A549 (cell line): Measurements from ENCODE around the gene RHEB. TPM values are rescaled to one million over a fixed set of nuclear protein-coding genes. Genes with fewer than 3 reads are reported as not detected.

ENCODE experiments used
- ATAC-seq, 2 experiments: fragments of 200-7000 bp in 1 of 2; fragments of >200 bp in 1 of 2; cut with Nextera tagmentation in 1 of 2; cut with Tn5 transposase in 1 of 2; 3 replicates each; pipeline versions ENCODE4 v1.8.0 to v1.9.1; 2018 to 2020; ENCODE audit warnings: mild to moderate bottlenecking in 1 of 2, moderate library complexity in 1 of 2
- CTCF ChIA-PET: fragments of 300-600 bp; sonication (Branson Sonifier 250); formaldehyde crosslinking; extraction: SDS; loops from one replicate; lab custom pipeline; 2021; ENCODE audit warnings: antibody characterized with exemption, inconsistent platforms; lab: Yijun Ruan, JAX
- POLR2A ChIA-PET: fragments of 350-600 bp; formaldehyde crosslinking; extraction: SDS; loops from one replicate; lab custom pipeline; 2021; ENCODE audit warnings: antibody characterized with exemption, inconsistent platforms; lab: Yijun Ruan, JAX
- DNase-seq, 2 experiments: peaks; one replicate each; pipeline versions ENCODE4 v3.0.0 to v3.0.0-alpha.2; 2011 to 2016; ENCODE audit warnings: low read depth in 1 of 2, low spot score in 1 of 2
- FAIRE-seq: peaks from 2 replicates; lab custom pipeline; 2011; peaks lifted over from hg19 to GRCh38; lab: Jason Lieb, UNC
- H3K27ac ChIP-seq, 2 experiments: fragments of >200 bp; sonication (Bioruptor Twin); formaldehyde crosslinking; 3 replicates each; pipeline ENCODE4 v1.5.1; 2016 to 2017
- H3K4me1 ChIP-seq: fragments of >200 bp; sonication (Bioruptor Twin); formaldehyde crosslinking; 3 replicates; pipeline ENCODE4 v1.6.1; 2016
- H3K4me2 ChIP-seq: fragments of >200 bp; sonication (Bioruptor Twin); formaldehyde crosslinking; 3 replicates; pipeline ENCODE4 v1.6.1; 2016
- H3K4me3 ChIP-seq: fragments of >200 bp; sonication (Bioruptor Twin); formaldehyde crosslinking; 3 replicates; pipeline ENCODE4 v1.5.1; 2016
- H3K9me3 ChIP-seq: fragments of >200 bp; sonication (Bioruptor Twin); formaldehyde crosslinking; 3 replicates; pipeline ENCODE4 v1.6.1; 2016
- BHLHE40 ChIP-seq: IDR thresholded peaks from 2 replicates; pipeline ENCODE4 v1.6.1; 2012; ENCODE audit warnings: low read depth, low read length, inconsistent platforms
- CBX2 ChIP-seq: fragments of 200-600 bp; sonication (generic); IDR thresholded peaks from 2 replicates; pipeline ENCODE4 v1.6.1; 2016; ENCODE audit warnings: low read depth, mild to moderate bottlenecking, borderline replicate concordance
- CBX8 ChIP-seq: fragments of 200-600 bp; sonication (generic); IDR thresholded peaks from 2 replicates; pipeline ENCODE4 v1.6.1; 2016
- EHF ChIP-seq: fragments of 250-450 bp; sonication (Bioruptor Pico); IDR thresholded peaks from 2 replicates; pipeline ENCODE4 v1.5.0; 2020; ENCODE audit warnings: mild to moderate bottlenecking
- EP300 ChIP-seq, 2 experiments: fragments of >200 bp; sonication (Bioruptor Twin); formaldehyde crosslinking; IDR thresholded peaks; 2 replicates in 1 of 2; 3 replicates in 1 of 2; pipeline ENCODE4 v1.6.1; 2016 to 2017
- ESRRA ChIP-seq: fragments of 150-350 bp; IDR thresholded peaks from 2 replicates; pipeline ENCODE4 v1.6.1; 2014; ENCODE audit warnings: mild to moderate bottlenecking, low read length, borderline replicate concordance
- FOSB ChIP-seq: fragments of 250-450 bp; sonication (Bioruptor Pico); IDR thresholded peaks from 2 replicates; pipeline ENCODE4 v1.5.0; 2020; ENCODE audit warnings: mild to moderate bottlenecking, moderate library complexity
- FOXS1 ChIP-seq: fragments of 250-450 bp; sonication (Bioruptor Pico); IDR thresholded peaks from 2 replicates; pipeline ENCODE4 v1.5.0; 2020; ENCODE audit warnings: mild to moderate bottlenecking, moderate library complexity
- HOXB5 ChIP-seq: fragments of 250-450 bp; sonication (Bioruptor Pico); IDR thresholded peaks from 2 replicates; pipeline ENCODE4 v1.5.0; 2020; ENCODE audit warnings: mild to moderate bottlenecking, moderate library complexity
- JUNB ChIP-seq: fragments of >200 bp; sonication (Bioruptor Twin); formaldehyde crosslinking; IDR thresholded peaks from 2 replicates; pipeline ENCODE4 v1.6.1; 2016
- KDM5A ChIP-seq: fragments of 200-600 bp; sonication (generic); IDR thresholded peaks from 2 replicates; pipeline ENCODE4 v1.6.1; 2016; ENCODE audit warnings: antibody characterized with exemption, mild to moderate bottlenecking
- MAFK ChIP-seq: fragments of 450-650 bp; IDR thresholded peaks from 2 replicates; pipeline ENCODE4 v1.6.1; 2014; ENCODE audit not compliant: partially characterized antibody
- NR3C1 ChIP-seq: fragments of >200 bp; sonication (Bioruptor Twin); formaldehyde crosslinking; IDR thresholded peaks from 3 replicates; pipeline ENCODE4 v1.6.1; 2017
- PBX3 ChIP-seq: IDR thresholded peaks from 2 replicates; pipeline ENCODE4 v1.6.1; 2012
- PHF8 ChIP-seq: fragments of 200-600 bp; sonication (generic); IDR thresholded peaks from 2 replicates; pipeline ENCODE4 v1.6.1; 2016; ENCODE audit warnings: low read depth, mild to moderate bottlenecking, antibody characterized with exemption, moderate library complexity, borderline replicate concordance
- POLR2AphosphoS2 ChIP-seq: conservative IDR thresholded peaks from 2 replicates; pipeline ENCODE4 v1.6.1; 2012; ENCODE audit warnings: low read length, improper control_type of control experiment, inconsistent platforms
- RAD21 ChIP-seq, 2 experiments: fragments of >200 bp in 1 of 2; sonication (Bioruptor Twin) in 1 of 2; formaldehyde crosslinking in 1 of 2; IDR thresholded peaks in 1 of 2; conservative IDR thresholded peaks in 1 of 2; 2 replicates in 1 of 2; 3 replicates in 1 of 2; pipeline ENCODE4 v1.6.1; 2012 to 2018; ENCODE audit warnings: inconsistent platforms in 1 of 2
- RARB ChIP-seq: fragments of 250-450 bp; sonication (Bioruptor Pico); IDR thresholded peaks from 2 replicates; pipeline ENCODE4 v1.8.0; 2021; ENCODE audit warnings: mild to moderate bottlenecking, moderate library complexity
- REST ChIP-seq: fragments of 200-600 bp; sonication (generic); IDR thresholded peaks from 2 replicates; pipeline ENCODE4 v1.6.1; 2016; ENCODE audit warnings: antibody characterized with exemption, mild to moderate bottlenecking, moderate library complexity
- RFX5 ChIP-seq: fragments of 450-650 bp; IDR thresholded peaks from 2 replicates; pipeline ENCODE4 v1.7.1; 2014; ENCODE audit warnings: antibody characterized with exemption, mild to moderate bottlenecking, moderate library complexity
- RNF2 ChIP-seq: fragments of 200-600 bp; sonication (generic); IDR thresholded peaks from 2 replicates; pipeline ENCODE4 v1.6.1; 2016; ENCODE audit warnings: low read depth, mild to moderate bottlenecking, antibody characterized with exemption, moderate library complexity, borderline replicate concordance
- USF2 ChIP-seq: fragments of 450-650 bp; IDR thresholded peaks from 2 replicates; pipeline ENCODE4 v1.6.1; 2014; ENCODE audit warnings: antibody characterized with exemption
- ZFP36 ChIP-seq: fragments of 450-650 bp; IDR thresholded peaks from 2 replicates; pipeline ENCODE4 v1.6.1; 2014; ENCODE audit warnings: borderline replicate concordance; ENCODE audit not compliant: partially characterized antibody
- ZNF302 ChIP-seq: fragments of 250-450 bp; sonication (Bioruptor Pico); IDR thresholded peaks from 2 replicates; pipeline ENCODE4 v1.9.0; 2021; ENCODE audit warnings: inconsistent platforms, mild to moderate bottlenecking, moderate library complexity
- ZSCAN20 ChIP-seq: fragments of 250-450 bp; sonication (Bioruptor Pico); IDR thresholded peaks from 2 replicates; pipeline ENCODE4 v1.8.0; 2022; ENCODE audit warnings: mild to moderate bottlenecking, moderate library complexity
- WGBS: methylation state at CpG from one replicate; pipeline ENCODE4 v1.1.6; 2017; ENCODE audit errors: missing lambda C conversion rate; 5-methylcytosine and 5-hydroxymethylcytosine counted together
- polyA plus RNA-seq, 4 experiments: library from polyadenylated mRNA; depleted of rRNA in 3 of 4; stranded (reverse); fragments of >200 nt; fragmentation: RNase III in 1 of 4; extraction: RNeasy Plus Mini Kit Qiagen cat#74134 plus additional on column Dnase treatment in 1 of 4; gene quantifications; 2 replicates in 3 of 4; 3 replicates in 1 of 4; pipeline ENCODE4 v1.2.3, GENCODE V29; 2011 to 2017
- TF ChIP-seq, protein P1 (sequence below): fragments of >200 bp; sonication (Bioruptor Twin); formaldehyde crosslinking; IDR thresholded peaks from 3 replicates; pipeline ENCODE4 v1.6.1; 2016

The RHEB gene
- polyA plus RNA-seq, 2 of the 4 experiments (the other 2 are of a cell fraction): 110 to 198 TPM

DNA sequence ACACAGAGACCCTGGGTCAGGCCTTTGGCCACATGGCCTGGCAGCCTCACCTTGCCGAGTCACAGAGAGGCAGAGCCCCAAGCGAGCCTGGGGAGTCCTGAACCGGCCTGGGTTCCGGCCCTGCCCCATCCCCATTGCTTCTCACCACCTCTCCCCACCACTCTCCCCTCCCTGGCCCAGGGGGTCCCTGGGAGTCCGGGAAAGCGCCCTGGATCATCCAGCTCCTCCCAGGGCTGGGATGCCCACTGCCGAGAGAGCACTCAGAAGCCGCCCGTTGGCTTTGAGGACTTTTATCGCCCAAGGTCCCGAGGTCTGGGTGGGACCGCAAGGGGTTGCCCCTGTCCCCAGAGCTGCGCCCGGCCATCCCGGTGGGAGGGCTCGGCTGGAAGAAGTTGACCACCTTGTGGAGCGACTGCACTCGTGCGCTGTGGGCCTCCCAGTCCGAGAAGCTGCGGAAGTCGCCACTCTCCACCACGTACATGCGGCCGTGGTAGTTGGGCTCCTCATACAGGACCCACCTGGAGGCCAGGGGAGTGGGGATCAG, 87.9 kb downstream of the RHEB start (continued):
- TF ChIP-seq ZFP36 (no peak), RARB (CRISPR knock-in tag) (no peak), KDM5A (no peak), CBX8 (no peak), EHF (CRISPR knock-in tag) (no peak), USF2 (no peak)

- WGBS: 90% methylated on average over 10 of the region's 13 CpGs
- TF ChIP-seq CBX2 (no peak), ZSCAN20 (CRISPR knock-in tag) (no peak), FOSB (no peak), PBX3 (no peak), EP300 (IDR thresholded peaks at IDR 0.05) (no peak), ESRRA (no peak), MAFK (no peak), ZNF302 (no peak), JUNB (no peak), RNF2 (no peak), FOXS1 (no peak), BHLHE40 (no peak), REST (no peak), POLR2AphosphoS2 (no peak), HOXB5 (CRISPR knock-in tag) (no peak), RFX5 (no peak), PHF8 (no peak), NR3C1 (no peak), RAD21 (conservative IDR thresholded peaks at IDR 0.05 in 1 of 2, IDR thresholded peaks at IDR 0.05 in 1 of 2) (no peak)
- TF ChIP-seq, protein P1, sequence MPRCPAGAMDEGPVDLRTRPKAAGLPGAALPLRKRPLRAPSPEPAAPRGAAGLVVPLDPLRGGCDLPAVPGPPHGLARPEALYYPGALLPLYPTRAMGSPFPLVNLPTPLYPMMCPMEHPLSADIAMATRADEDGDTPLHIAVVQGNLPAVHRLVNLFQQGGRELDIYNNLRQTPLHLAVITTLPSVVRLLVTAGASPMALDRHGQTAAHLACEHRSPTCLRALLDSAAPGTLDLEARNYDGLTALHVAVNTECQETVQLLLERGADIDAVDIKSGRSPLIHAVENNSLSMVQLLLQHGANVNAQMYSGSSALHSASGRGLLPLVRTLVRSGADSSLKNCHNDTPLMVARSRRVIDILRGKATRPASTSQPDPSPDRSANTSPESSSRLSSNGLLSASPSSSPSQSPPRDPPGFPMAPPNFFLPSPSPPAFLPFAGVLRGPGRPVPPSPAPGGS: no peak
- TF ChIP-seq, all 56 proteins: peak for 0
- H3K9me3 ChIP-seq: no peaks in the 10 kb centered on the region
- no peak overlapping the region for H3K4me3 ChIP-seq
- DNase-seq (no peak), FAIRE-seq (no peak), ATAC-seq (no peak)
- H3K27ac ChIP-seq: peak overlapping the region in 1 of 2 experiments; percentile 85; a peak in 2 of 6 replicates
- ChIA-PET CTCF (interaction anchor here (1.6 to 3.1 kb wide), 2 partner anchors 17 to 63 kb away, joined by 6 to 18 read pairs; no protein-coding TSS in a partner anchor), POLR2A (no interaction called here)
- no peak overlapping the region for H3K4me2 ChIP-seq
- peaks cover 39% of the 10 kb centered on the region for H3K4me1 ChIP-seq
Measured at GRCh38 chr7:151431281-151431767, 88.4 kb downstream of the RHEB start.
